NCI-H1092 treated with DMSO at 0.1 percent for 48 hours (cell line): ENCODE results near the gene OR1J1.
A peak's percentile ranks its signal among the peaks of the same experiment; 100 is the strongest.

Source experiments
- DNase-seq: peaks from one replicate; lab custom pipeline; 2025; lab: John Stamatoyannopoulos, UW

The OR1J1 gene

DNA sequence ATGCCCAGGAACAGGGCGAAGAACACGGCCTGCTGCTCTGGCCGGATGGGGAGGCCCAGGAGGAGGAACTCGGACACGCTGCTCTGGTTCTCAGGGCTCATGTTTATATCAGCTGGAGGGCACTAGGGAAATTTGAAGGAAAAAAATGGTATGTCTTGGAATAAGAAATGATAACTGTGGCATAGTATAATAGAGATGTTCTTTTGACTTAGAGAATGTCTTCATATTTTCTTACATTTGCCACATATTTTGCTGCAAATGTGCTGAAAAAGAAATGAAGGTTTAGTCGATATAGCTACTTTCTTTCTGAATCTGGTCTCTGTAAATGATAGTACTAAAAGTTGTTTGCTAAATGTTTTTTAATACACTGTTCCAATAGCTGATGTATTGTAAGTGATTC lies at the start of gene OR1J1:
Gene OR1J1, minus strand, starts transcription at position 101 of the 400 bp plus-strand sequence. Its CDS starts 0 bp downstream, at position 101.
- no peak for DNase-seq

GRCh38 chr9:122527193-122527592 lies 49.5 kb upstream of the OR1J1 start, which contains the start of gene OR1N1:
OR1N1 (minus strand) TSS chr9:122527293; CDS start chr9:122527293, 0 bp downstream.
- DNase-seq: no peak

DNA sequence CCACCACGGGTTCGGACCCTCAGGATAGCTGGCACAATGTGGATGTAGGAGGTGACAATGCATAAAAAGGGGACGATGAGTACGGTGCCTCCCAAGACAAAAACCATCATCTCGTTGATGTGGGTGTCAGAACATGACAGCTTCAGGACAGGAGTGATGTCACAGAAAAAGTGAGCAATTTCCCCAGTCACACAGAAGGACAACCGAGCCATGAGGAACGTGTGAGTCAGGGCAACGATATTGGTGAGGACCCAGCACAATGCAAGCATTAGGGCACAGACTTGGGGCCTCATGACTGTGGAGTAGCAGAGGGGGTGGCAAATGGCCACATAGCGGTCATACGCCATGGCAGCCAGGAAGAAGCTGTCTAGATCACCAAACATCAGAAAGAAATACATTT lies 48.9 kb upstream of the OR1J1 start:
- no peak for DNase-seq

GRCh38 chr9:122519376-122519775 lies 41.6 kb upstream of the OR1J1 start:
- DNase-seq: no peak

DNA sequence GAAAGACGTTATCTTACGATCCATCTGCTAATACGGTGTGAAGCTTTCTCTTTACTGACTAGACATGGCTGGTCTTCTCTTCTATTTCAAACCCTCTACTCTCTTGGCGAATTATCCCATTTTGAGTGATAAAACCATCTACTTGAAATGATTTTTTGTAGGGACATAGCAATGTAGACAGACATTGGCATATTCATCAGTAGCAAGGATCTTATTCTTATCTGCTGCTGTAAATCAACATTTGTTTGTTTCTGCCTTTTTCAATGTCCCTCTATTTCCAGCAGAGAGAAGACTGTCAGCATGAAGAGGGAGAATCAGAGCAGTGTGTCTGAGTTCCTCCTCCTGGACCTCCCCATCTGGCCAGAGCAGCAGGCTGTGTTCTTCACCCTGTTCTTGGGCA lies 41.1 kb upstream of the OR1J1 start, which contains the start of gene OR1J4:
Gene OR1J4, plus strand, starts transcription at position 301 of the 400 bp plus-strand sequence. Its CDS starts 0 bp downstream, at position 301.
- no peak for DNase-seq

GRCh38 chr9:122518226-122518625 lies 40.5 kb upstream of the OR1J1 start:
- no peak for DNase-seq

GRCh38 chr9:122510502-122510901 lies 32.8 kb upstream of the OR1J1 start, which contains the start of gene OR1J2:
OR1J2 (plus strand) TSS chr9:122510802; CDS start chr9:122510802, 0 bp downstream.
- DNase-seq: no peak

DNA sequence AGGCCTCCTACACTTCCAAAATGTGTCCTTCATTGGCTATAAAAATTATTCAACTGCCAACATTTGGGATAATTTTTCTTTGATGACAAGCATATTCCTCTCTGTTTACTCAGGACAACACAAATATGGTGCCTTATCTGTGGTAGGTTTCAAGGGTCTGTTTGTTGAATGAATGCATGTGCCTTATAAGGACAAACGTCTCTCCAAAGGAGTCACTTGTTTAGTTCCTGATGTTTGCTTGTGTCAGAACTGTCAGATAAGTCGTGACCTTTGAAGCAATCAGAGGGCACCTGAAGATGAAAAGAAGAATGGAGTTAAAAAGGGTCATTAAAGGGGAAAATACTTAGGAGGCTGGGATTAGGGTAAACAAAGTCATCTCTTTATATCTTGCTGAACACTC lies 29.2 kb upstream of the OR1J1 start:
- DNase-seq: no peak

DNA sequence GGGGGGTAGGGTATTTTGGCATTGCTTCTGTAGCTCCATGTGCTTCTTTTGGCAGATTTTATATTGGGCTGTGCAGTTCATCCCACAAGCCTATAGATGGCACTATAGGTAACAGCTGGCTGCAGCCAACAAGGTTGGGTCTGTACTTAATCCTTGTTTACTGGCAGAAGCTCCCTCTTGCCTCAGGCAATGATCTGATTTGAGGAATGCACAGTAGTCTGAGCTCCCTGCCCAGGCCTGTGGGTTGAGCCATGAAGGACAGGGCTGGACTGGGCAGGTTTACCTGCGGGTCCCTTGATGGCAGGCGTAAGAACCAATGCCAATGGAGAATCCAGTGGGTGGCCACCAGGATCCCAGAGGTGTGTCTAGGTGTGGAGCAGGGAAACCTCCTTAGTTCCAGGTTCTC lies 21.2 kb upstream of the OR1J1 start:
- peak; percentile 17 for DNase-seq

DNA sequence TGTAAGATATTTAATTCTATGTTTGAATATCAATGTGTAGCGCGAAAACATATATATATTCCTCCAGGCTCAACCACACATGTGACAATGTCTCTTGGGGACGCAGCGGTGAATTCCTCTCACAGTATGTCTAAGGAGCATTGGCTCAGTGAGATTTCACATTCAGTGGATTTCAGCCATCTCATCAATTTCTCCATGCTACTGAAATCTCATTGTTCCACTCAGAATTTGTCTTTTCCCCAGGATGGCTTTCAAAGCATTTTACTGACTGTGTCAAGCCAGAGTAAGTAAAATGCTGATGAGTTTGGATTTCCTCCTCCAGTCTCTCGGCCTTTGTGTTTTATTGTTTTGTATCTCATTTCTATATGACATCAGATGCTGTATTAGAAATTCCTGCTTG lies 1.3 kb upstream of the OR1J1 start:
- no peak for DNase-seq

DNA sequence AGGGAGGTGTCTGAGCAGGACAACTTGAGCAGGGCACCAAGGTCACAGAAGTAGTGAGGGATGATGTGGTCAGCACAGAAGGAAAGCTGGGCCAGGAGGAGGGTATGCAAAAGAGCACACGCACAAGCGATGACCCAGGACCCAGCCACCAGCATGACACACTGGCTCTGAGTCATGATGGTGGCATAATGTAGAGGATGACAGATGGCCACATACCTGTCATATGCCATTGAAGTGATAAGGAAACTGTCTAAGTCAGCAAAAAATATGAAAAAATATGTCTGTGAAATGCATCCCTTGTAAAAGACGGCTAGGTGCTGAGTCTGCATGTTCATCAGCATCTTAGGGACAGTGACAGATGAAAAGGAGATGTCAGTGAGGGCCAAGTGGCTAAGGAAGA lies 380 bp downstream of the OR1J1 start:
- DNase-seq: no peak

GRCh38 chr9:122475717-122476116 lies 2.0 kb downstream of the OR1J1 start:
- DNase-seq: no peak

DNA sequence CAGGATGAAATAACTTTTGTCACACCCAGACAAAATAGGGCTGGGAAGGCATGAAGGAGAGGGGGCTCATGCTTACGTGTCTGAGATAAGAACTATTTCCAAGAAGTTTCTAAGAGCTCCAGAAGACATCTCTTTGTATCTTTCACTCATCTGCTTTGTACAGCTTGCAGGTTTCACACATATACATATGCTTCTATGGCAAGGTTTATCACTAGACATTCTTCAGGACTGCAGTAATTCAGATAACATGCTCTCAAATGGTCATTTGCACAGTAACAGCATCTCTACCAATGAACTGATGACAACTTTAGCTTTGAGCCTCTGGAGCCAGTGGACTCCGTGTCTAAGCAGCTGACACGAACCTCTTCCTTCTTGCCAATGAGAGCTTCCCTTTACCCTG lies 3.2 kb downstream of the OR1J1 start:
- DNase-seq: no peak

DNA sequence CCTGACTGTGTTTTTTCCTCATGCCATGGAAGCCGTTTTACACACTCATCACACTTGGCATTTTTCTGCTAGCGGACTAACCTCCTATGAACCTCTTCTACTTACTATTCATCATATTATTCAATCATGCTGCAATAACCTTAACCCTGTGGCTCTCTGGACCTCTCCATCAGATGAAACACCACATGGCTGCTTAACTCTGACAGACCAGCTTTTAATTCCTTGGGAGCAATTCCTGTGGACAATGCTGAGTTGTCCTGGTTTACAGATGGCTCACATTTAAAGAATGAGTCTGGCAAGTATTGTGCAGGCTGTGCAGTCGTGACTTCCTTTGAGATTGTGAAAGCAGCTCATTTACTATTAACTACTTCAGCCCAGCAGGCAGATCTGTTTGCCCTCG lies 9.0 kb downstream of the OR1J1 start:
- DNase-seq: no peak

GRCh38 chr9:122466456-122466855 lies 11.3 kb downstream of the OR1J1 start:
- DNase-seq: no peak

DNA sequence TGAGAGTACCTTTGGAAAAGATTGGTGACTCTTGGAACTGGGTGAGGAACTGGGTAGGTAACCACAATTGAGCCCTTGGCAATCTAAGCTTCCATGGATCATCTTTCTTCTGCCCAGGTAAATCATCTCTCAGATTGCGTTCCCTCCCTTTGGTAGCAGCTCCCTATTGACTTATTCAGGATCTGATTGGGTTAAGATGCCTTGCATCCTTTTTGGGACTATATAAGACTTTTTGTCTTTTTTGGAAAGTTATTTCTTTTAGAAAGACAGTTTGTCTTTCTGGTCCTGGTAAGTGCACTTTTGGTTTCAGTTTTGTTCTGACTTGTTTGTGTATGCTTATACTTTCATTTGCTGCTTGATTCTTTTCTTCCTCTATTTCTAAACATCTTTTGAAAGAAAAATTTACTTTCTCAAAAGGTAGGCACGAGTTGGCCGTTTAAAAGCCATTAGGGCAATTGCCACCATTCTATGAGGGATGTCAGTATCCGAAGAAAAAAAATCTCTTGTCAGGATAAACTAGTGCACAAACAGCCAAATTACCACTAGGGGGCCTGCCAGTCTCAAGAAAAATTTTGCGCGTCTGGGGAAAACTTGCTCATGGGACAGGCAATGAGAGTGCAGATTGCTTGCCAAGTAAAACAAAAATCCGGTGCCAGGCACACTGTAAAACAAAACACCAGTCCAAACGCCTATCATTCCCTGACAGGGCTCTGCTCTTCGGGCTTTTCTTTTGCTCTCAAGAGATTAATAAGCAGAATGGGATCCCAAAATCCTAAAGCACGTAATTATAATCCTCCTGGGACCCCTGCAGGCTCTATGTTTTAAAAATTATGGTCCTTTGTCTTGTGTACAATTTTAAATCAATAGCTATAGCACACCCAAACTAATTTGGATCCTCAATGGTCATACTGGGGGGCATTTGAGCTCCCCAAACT lies 12.8 kb downstream of the OR1J1 start:
- DNase-seq: peak; percentile 53

GRCh38 chr9:122463828-122464632 lies 13.7 kb downstream of the OR1J1 start:
- peak; percentile 18 for DNase-seq

- DNase-seq: no peak
Measured at GRCh38 chr9:122457787-122458186, 19.9 kb downstream of the OR1J1 start.

DNA sequence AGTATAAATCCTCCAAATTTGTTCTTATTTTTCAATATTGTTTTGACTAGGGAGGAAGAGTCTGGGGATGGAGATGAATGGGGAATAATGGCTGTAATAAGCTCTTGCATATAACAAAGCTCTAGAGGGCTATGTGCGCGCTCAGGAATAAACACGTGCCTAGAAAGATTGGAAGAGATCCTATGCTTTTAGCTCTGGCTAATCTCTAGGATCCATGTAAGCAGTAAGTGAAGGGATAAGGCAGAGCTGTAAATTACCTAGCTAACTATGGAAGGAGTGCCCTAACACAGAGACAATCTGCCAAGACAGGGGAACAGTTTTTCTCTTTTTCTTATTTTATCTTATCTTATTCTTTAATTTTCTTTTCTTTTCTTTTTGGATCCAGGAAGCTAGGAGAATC lies 21.6 kb downstream of the OR1J1 start:
- no peak for DNase-seq

DNA sequence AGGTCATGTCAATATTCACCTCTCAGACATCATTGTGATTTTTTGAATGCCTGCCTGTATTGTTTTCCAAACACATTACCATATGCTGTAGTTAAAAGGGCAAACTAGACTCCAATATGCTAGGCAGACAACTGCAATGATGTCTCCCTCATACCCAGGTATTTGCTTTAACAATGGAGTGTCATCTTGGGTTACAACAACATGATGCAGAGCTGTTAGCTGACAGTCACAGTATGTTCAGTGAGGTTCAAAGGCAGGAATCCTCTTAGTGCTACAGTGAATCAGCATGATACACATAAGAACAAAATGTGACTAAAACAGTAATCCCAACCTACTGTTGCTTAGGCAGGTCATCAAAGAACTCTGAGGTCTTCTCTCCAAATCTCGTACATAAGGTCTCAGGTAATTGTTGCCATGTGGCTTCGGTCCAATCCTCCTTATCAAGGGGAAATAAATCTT lies 24.0 kb downstream of the OR1J1 start:
- DNase-seq: no peak

DNA sequence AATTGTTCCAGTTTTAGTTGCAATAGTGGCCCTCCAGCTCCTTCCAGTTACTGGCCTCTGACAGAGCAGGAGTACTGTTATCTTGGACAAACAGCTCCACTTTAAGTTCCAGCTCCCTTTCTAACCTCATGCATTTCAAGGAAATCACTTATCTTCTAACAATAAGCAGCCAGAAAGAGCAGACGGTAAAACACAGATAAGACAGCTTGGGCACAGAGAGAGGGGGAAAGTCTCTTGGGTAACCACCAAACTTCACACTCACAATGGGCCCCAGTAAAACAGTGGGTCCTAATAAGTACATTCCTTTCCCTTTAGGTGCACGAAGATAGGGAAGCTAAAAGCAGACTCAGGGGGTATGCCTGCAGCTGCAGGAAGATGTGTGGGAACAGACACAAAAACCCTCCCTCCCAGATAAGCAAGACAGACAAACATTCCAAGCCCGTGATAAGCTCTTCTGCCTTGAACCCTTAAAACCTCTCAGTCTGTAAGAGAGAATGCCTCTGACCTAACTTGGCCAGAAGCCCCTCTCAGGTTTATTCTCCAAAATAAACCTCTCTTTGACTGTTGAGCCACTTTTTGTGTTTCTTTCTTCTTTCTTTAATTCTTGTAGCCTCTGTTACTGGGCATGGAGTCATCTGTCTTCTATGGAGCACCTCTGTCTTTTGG lies 30.8 kb downstream of the OR1J1 start:
- DNase-seq: no peak

- DNase-seq: no peak
Measured at GRCh38 chr9:122445155-122445749, 32.5 kb downstream of the OR1J1 start.
